Measurements from ENCODE around the gene CLDN19. TPM values are rescaled to one million over a fixed set of nuclear protein-coding genes. Genes with fewer than 3 reads are reported as not detected.

The CLDN19 gene
- total and polyA plus RNA-seq, 2 of the 8 experiments (the other 6 are each of a cell fraction or from before 2014, with no cell fraction given), result 9.7 to 17.2 TPM

- peak overlapping the region in 1 of 4 experiments; percentile 14; a peak in 1 of 7 replicates for H3K9ac ChIP-seq (replicated peaks in 1 of 4; ENCODE audit: extremely low read depth in 1 of 4, low read depth in 3 of 4, low read length in 3 of 4)
- no peaks in the 10 kb centered on the region for H3K9me3 ChIP-seq (ENCODE audit: insufficient read depth in 2 of 2, low read depth in 1 of 2, low read length in 1 of 2)
- no peak overlapping the region for H2BK15ac ChIP-seq (ENCODE audit: low read length)
- CTCF ChIA-PET (ENCODE audit: partially characterized antibody), result interaction anchor here (1.7 kb wide), 1 partner anchor 61 kb away, joined by 5 read pairs; no protein-coding TSS in a partner anchor
- H3K23ac ChIP-seq (ENCODE audit: insufficient read length), result no peak overlapping the region
- H3K36me3 ChIP-seq (ENCODE audit: control insufficient read depth in 2 of 4, insufficient read depth in 4 of 4, low read length in 3 of 4), result peaks cover 0 to 42% (median 13%) of the 10 kb centered on the region in 4 experiments; a peak in 6 of 8 replicates
- DNase-seq (ENCODE audit: low read depth in 1 of 2, low spot score in 2 of 2) (no peak), FAIRE-seq (no peak)
- peaks cover 11% of the 10 kb centered on the region for H3K23me2 ChIP-seq (ENCODE audit: low read depth, low read length)
- no peak overlapping the region for H3K18ac ChIP-seq (ENCODE audit: extremely low read depth, low read length)
- peak overlapping the region in 1 of 4 experiments; percentile 83; a peak in 2 of 8 replicates for H3K4me3 ChIP-seq (ENCODE audit: extremely low read depth in 1 of 4, insufficient read depth in 2 of 4, low read depth in 3 of 4, low read length in 4 of 4)
- POLR2A ChIA-PET (ENCODE audit: partially characterized antibody), result interaction anchor here (0.6 to 2.4 kb wide), 10 partner anchors 8 to 1842 kb away, joined by 3 to 10 read pairs (median 4); partner anchors contain the start of genes C1orf50 and P3H1
- no peak overlapping the region for H2AK5ac ChIP-seq (ENCODE audit: low read depth, low read length)
- H4K5ac ChIP-seq (ENCODE audit: insufficient read length, low read depth, low read length), result no peak overlapping the region
- H3K4me1 ChIP-seq (replicated peaks in 1 of 4; ENCODE audit: control insufficient read depth in 3 of 4, insufficient read depth in 4 of 4, low read length in 3 of 4), result peaks cover 2 to 11% (median 9%) of the 10 kb centered on the region in 4 experiments; a peak in 5 of 7 replicates
- WGBS, 2 experiments (ENCODE audit: extremely low coverage in 1 of 2, insufficient coverage in 1 of 2, insufficient read length in 1 of 2, insufficient replicate concordance in 2 of 2, low coverage in 1 of 2, low lambda C conversion rate in 2 of 2, missing lambda C conversion rate in 1 of 2), result 91% methylated on average over 4 of the region's 4 CpGs; no CpG with 5 or more reads in 1 of the 2 experiments
- no peak overlapping the region for H2BK120ac ChIP-seq (replicated peaks; ENCODE audit: low read depth, low read length)
- peak overlapping the region; percentile 15 to 84; a peak in 3 of 4 replicates for H3K4me2 ChIP-seq (ENCODE audit: insufficient read depth in 1 of 2, low read depth in 2 of 2, low read length in 2 of 2)
- H2BK5ac ChIP-seq (ENCODE audit: low read depth, low read length), result no peak overlapping the region
- no peak overlapping the region for H3K27ac ChIP-seq (ENCODE audit: low read depth, low read length)
- H4K8ac ChIP-seq (ENCODE audit: extremely low read depth, insufficient read depth, low read length), result no peak overlapping the region
- peaks cover 82 to 90% of the 10 kb centered on the region in 2 experiments for H3K79me2 ChIP-seq (ENCODE audit: control insufficient read depth in 1 of 2, insufficient read depth in 2 of 2, low read length in 2 of 2)
- H2BK20ac ChIP-seq (ENCODE audit: low read length), result no peak overlapping the region
- no peak overlapping the region for H2AFZ ChIP-seq (ENCODE audit: low read length)
- H3K56ac ChIP-seq (replicated peaks; ENCODE audit: insufficient read length, low read depth, low read length), result no peak overlapping the region
- peaks cover 45 to 60% of the 10 kb centered on the region in 2 experiments for H4K20me1 ChIP-seq (replicated peaks in 1 of 2; ENCODE audit: control insufficient read depth in 1 of 2, insufficient read depth in 2 of 2, low read length in 2 of 2)
- H3K14ac ChIP-seq (ENCODE audit: insufficient read length), result no peak overlapping the region
- H4K91ac ChIP-seq (replicated peaks; ENCODE audit: insufficient read length, low read length), result no peak overlapping the region
- H3K4ac ChIP-seq (replicated peaks; ENCODE audit: insufficient read length, low read depth, low read length), result no peak overlapping the region
- H3K79me1 ChIP-seq (ENCODE audit: low read depth, low read length), result no peaks in the 10 kb centered on the region; the same call in 1 of the 2 replicates
- H2BK12ac ChIP-seq (ENCODE audit: low read depth, low read length), result no peak overlapping the region
- no peaks in the 10 kb centered on the region for H3K27me3 ChIP-seq (replicated peaks in 1 of 4; ENCODE audit: control insufficient read depth in 3 of 4, extremely low read depth in 1 of 4, insufficient read depth in 3 of 4, low read length in 3 of 4)
- TF ChIP-seq POLR2AphosphoS5 (IDR thresholded peaks at IDR 0.05; ENCODE audit: low read depth, low read length), result no peak
- TF ChIP-seq CTBP2 (IDR thresholded peaks at IDR 0.05; ENCODE audit: borderline replicate concordance, insufficient read depth, insufficient read length, low read length), result no peak
- TF ChIP-seq NRF1 (IDR thresholded peaks at IDR 0.05; ENCODE audit: low read depth, low read length), result no peak
Observed at GRCh38 chr1:42686418-42686817, 53.6 kb downstream of the CLDN19 start.

Data from H1 (cell line).